Endothelial cell (in vitro differentiated cells): ENCODE measurements around the gene CD33. TPM values are rescaled to one million over a fixed set of nuclear protein-coding genes. Genes with fewer than 3 reads are reported as not detected.

Experiments
- DNase-seq: peaks from one replicate; pipeline ENCODE4 v3.0.0; 2021; ENCODE audit warnings: low spot score
- H3K27ac Mint-ChIP-seq: one replicate; pipeline ENCODE4 v1.8.0; 2021; ENCODE audit warnings: mixed read lengths, inconsistent platforms; ENCODE audit not compliant: unreplicated experiment
- H3K27me3 Mint-ChIP-seq: one replicate; pipeline ENCODE4 v1.8.0; 2021; ENCODE audit warnings: mild to moderate bottlenecking, moderate library complexity, mixed read lengths, inconsistent platforms; ENCODE audit not compliant: unreplicated experiment
- H3K36me3 Mint-ChIP-seq: one replicate; pipeline ENCODE4 v1.8.0; 2021; ENCODE audit warnings: mild to moderate bottlenecking, low read depth, mixed read lengths, inconsistent platforms; ENCODE audit not compliant: unreplicated experiment
- H3K4me1 Mint-ChIP-seq: one replicate; pipeline ENCODE4 v1.8.0; 2021; ENCODE audit warnings: mild to moderate bottlenecking, mixed read lengths, inconsistent platforms; ENCODE audit not compliant: unreplicated experiment
- H3K4me3 Mint-ChIP-seq: one replicate; pipeline ENCODE4 v1.8.0; 2021; ENCODE audit warnings: mild to moderate bottlenecking, mixed read lengths, inconsistent platforms; ENCODE audit not compliant: unreplicated experiment
- H3K9me3 Mint-ChIP-seq: one replicate; pipeline ENCODE4 v1.8.0; 2021; ENCODE audit warnings: mixed read lengths, inconsistent platforms; ENCODE audit not compliant: unreplicated experiment
- CTCF ChIP-seq: fragments of 200-600 bp; sonication (generic); IDR thresholded peaks from one replicate; pipeline ENCODE4 v1.5.0; 2021; ENCODE audit warnings: antibody characterized with exemption; ENCODE audit not compliant: unreplicated experiment
- total RNA-seq: library from RNA; stranded (reverse); fragmentation: NEBNext Ultra II Directional; extraction: Animal tissue kit (Norgen Biotek cat#: 25700); gene quantifications from one replicate; pipeline ENCODE4 v1.2.1, GENCODE V29; 2021; ENCODE audit not compliant: unreplicated experiment

The CD33 gene
- total RNA-seq, 1 donor from 2014 or later, result 21.7 TPM

DNA sequence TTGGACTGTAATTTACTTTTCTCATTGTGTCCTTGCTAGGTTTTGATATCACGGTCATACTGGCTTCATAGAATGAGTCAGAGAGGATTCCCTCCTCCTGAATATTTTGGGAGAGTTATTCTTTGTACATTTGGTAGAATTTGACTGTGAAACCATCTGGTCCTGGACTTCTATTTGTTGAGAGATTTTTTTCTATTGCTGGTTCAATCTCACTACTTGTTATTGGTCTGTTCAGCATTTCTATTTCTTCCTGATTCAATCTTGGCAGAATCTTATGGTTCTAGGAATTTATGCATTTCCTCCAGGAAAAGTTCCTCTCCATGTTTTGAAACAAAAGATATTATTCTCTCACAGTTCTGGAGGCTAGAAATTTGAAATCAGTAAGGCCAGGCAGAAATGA, 4.9 kb upstream of the CD33 start:
- no peak for TF ChIP-seq CTCF
- H3K36me3 Mint-ChIP-seq, result peaks cover 23% of the 10 kb centered on the region
- DNase-seq, result no peak
- peaks cover 6% of the 10 kb centered on the region for H3K9me3 Mint-ChIP-seq
- no peak overlapping the region for H3K4me3 Mint-ChIP-seq
- peaks cover 16% of the 10 kb centered on the region for H3K4me1 Mint-ChIP-seq
- no peak overlapping the region for H3K27ac Mint-ChIP-seq
- H3K27me3 Mint-ChIP-seq, result peaks cover 2% of the 10 kb centered on the region

- no peak overlapping the region for H3K27ac Mint-ChIP-seq
- H3K4me1 Mint-ChIP-seq, result peaks cover 24% of the 10 kb centered on the region
- H3K27me3 Mint-ChIP-seq, result peaks cover 2% of the 10 kb centered on the region
- peaks cover 2% of the 10 kb centered on the region for H3K9me3 Mint-ChIP-seq
- TF ChIP-seq CTCF, result no peak
- no peak overlapping the region for H3K4me3 Mint-ChIP-seq
- no peak for DNase-seq
- H3K36me3 Mint-ChIP-seq, result peaks cover 16% of the 10 kb centered on the region
These were observed 3.9 kb upstream of the CD33 start for GRCh38 chr19:51220996-51221395.

- H3K4me1 Mint-ChIP-seq, result peaks cover 32% of the 10 kb centered on the region
- peaks cover 6% of the 10 kb centered on the region for H3K36me3 Mint-ChIP-seq
- H3K4me3 Mint-ChIP-seq, result no peak overlapping the region
- H3K27ac Mint-ChIP-seq, result peak overlapping the region; percentile 80
- no peak for DNase-seq
- H3K27me3 Mint-ChIP-seq, result peaks cover 3% of the 10 kb centered on the region
- H3K9me3 Mint-ChIP-seq, result no peaks in the 10 kb centered on the region
- no peak for TF ChIP-seq CTCF
These were observed 678 bp upstream of the CD33 start for GRCh38 chr19:51224163-51224641.

- no peak for DNase-seq
- H3K27me3 Mint-ChIP-seq, result peaks cover 3% of the 10 kb centered on the region
- peaks cover 36% of the 10 kb centered on the region for H3K4me1 Mint-ChIP-seq
- no peak for TF ChIP-seq CTCF
- peak overlapping the region; percentile 80 for H3K27ac Mint-ChIP-seq
- H3K9me3 Mint-ChIP-seq, result no peaks in the 10 kb centered on the region
- peaks cover 7% of the 10 kb centered on the region for H3K36me3 Mint-ChIP-seq
- H3K4me3 Mint-ChIP-seq, result peak overlapping the region; percentile 68
These were observed 1.2 kb downstream of the CD33 start for GRCh38 chr19:51226067-51226466.

GRCh38 chr19:51227326-51227725, 2.4 kb downstream of the CD33 start:
- no peaks in the 10 kb centered on the region for H3K9me3 Mint-ChIP-seq

More at GRCh38 chr19:51227326-51227725, 2.4 kb downstream of the CD33 start:
- H3K27me3 Mint-ChIP-seq, result peaks cover 3% of the 10 kb centered on the region
- TF ChIP-seq CTCF, result no peak
- H3K36me3 Mint-ChIP-seq, result peaks cover 11% of the 10 kb centered on the region
- DNase-seq, result no peak
- H3K4me1 Mint-ChIP-seq, result peaks cover 38% of the 10 kb centered on the region
- H3K27ac Mint-ChIP-seq, result no peak overlapping the region
- H3K4me3 Mint-ChIP-seq, result no peak overlapping the region
